GM10847 (cell line): ENCODE results near the gene SLC35D1.

ENCODE experiments used
- POLR2A ChIP-seq: IDR thresholded peaks from 2 replicates; pipeline ENCODE4 v1.6.1; 2011; ENCODE audit not compliant: insufficient read length; ENCODE audit errors: extremely low read depth

SLC35D1 gene

GRCh38 chr1:67053785-67054772, at the start of gene SLC35D1:
Gene SLC35D1, minus strand, starts transcription at chr1:67054148. Its CDS starts 135 bp downstream, at chr1:67054013.
- TF ChIP-seq POLR2A: peak; percentile 44

GRCh38 chr1:67103548-67103947, 49.6 kb upstream of the SLC35D1 start:
- TF ChIP-seq POLR2A: no peak

GRCh38 chr1:67100833-67101232, 46.9 kb upstream of the SLC35D1 start:
- no peak for TF ChIP-seq POLR2A

GRCh38 chr1:67097305-67097704, 43.4 kb upstream of the SLC35D1 start:
- TF ChIP-seq POLR2A: no peak

- TF ChIP-seq POLR2A: no peak
These were observed 40.2 kb upstream of the SLC35D1 start for GRCh38 chr1:67094191-67094590.

- TF ChIP-seq POLR2A: no peak
These were observed 35.8 kb upstream of the SLC35D1 start for GRCh38 chr1:67089685-67090208.

GRCh38 chr1:67088440-67088839, 34.5 kb upstream of the SLC35D1 start:
- no peak for TF ChIP-seq POLR2A

- TF ChIP-seq POLR2A: no peak
These were observed 31.4 kb upstream of the SLC35D1 start for GRCh38 chr1:67085326-67085725.

GRCh38 chr1:67084765-67085318, 30.9 kb upstream of the SLC35D1 start:
- no peak for TF ChIP-seq POLR2A

- no peak for TF ChIP-seq POLR2A
These were observed 24.3 kb upstream of the SLC35D1 start for GRCh38 chr1:67078291-67078690.

- no peak for TF ChIP-seq POLR2A
These were observed 23.6 kb upstream of the SLC35D1 start for GRCh38 chr1:67077593-67077992.

- no peak for TF ChIP-seq POLR2A
These were observed 18.8 kb upstream of the SLC35D1 start for GRCh38 chr1:67072749-67073148.

- no peak for TF ChIP-seq POLR2A
These were observed 8.5 kb upstream of the SLC35D1 start for GRCh38 chr1:67062412-67062811.

- TF ChIP-seq POLR2A: no peak
These were observed 7.3 kb upstream of the SLC35D1 start for GRCh38 chr1:67061266-67061665.

- no peak for TF ChIP-seq POLR2A
These were observed 6.9 kb upstream of the SLC35D1 start for GRCh38 chr1:67060811-67061218.

- no peak for TF ChIP-seq POLR2A
These were observed 5.4 kb upstream of the SLC35D1 start for GRCh38 chr1:67059346-67059745.
